GM19397 (cell line): ENCODE data around the gene KRTAP19-8.

Experiments used
- ATAC-seq: cut with Tn5 transposase; IDR thresholded peaks from one replicate; pipeline ENCODE4 v1.9.1; 2021; ENCODE audit warnings: mild to moderate bottlenecking, moderate library complexity; ENCODE audit not compliant: unreplicated experiment

The KRTAP19-8 gene

GRCh38 chr21:31012133-31013089 is 25.9 kb downstream of the KRTAP19-8 start:
- ATAC-seq: no peak

GRCh38 chr21:31011412-31011811 is 26.9 kb downstream of the KRTAP19-8 start:
- no peak for ATAC-seq

- ATAC-seq: no peak
These were observed 29.9 kb downstream of the KRTAP19-8 start for GRCh38 chr21:31008355-31008754.

GRCh38 chr21:31005019-31005418 is 33.3 kb downstream of the KRTAP19-8 start:
- no peak for ATAC-seq

- no peak for ATAC-seq
These were observed 34.8 kb downstream of the KRTAP19-8 start for GRCh38 chr21:31003471-31003870.

- ATAC-seq: no peak
These were observed 40.7 kb downstream of the KRTAP19-8 start for GRCh38 chr21:30997541-30997940.

- no peak for ATAC-seq
These were observed 41.5 kb downstream of the KRTAP19-8 start for GRCh38 chr21:30996728-30997127.

- ATAC-seq: no peak
These were observed 43.3 kb downstream of the KRTAP19-8 start for GRCh38 chr21:30994932-30995331.

GRCh38 chr21:30990514-30991262 is 47.6 kb downstream of the KRTAP19-8 start:
- no peak for ATAC-seq

- no peak for ATAC-seq
These were observed 49.6 kb downstream of the KRTAP19-8 start for GRCh38 chr21:30988706-30989105.
